Testis (tissue), 2 donors: ENCODE data around the gene RPS6KL1.

Experiments
- POLR2A ChIP-seq: fragments of 450-650 bp; IDR thresholded peaks from one replicate; pipeline ENCODE4 v1.6.1; 2017; ENCODE audit warnings: antibody characterized with exemption, mild to moderate bottlenecking, moderate library complexity
- TF ChIP-seq, protein P1 (sequence below), 3 experiments: fragments of 450-650 bp in 2 of 3; fragments of 200-600 bp in 1 of 3; sonication (generic) in 1 of 3; IDR thresholded peaks; one replicate each; pipeline ENCODE4 v1.5.1; 2016 to 2019; ENCODE audit warnings: antibody characterized with exemption in 3 of 3, mild to moderate bottlenecking in 2 of 3, moderate library complexity in 1 of 3

DNA sequence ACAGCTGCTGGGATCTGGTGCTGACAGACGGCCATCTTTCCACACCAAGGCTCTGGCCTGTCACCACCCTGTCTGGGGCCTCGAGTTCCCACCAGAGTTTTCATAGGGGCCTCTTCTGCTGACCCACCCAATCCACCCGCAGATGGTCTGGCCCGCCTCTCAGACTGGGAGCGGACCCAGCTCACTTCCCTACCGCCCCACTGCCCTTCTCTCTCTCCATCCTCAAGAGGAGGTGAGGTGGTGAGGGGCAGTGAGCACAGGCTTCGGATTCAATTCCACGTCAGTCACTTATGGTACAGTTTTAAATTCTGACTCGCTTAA is 12.3 kb upstream of the RPS6KL1 start:
- no peak for TF ChIP-seq POLR2A
- TF ChIP-seq, protein P1, sequence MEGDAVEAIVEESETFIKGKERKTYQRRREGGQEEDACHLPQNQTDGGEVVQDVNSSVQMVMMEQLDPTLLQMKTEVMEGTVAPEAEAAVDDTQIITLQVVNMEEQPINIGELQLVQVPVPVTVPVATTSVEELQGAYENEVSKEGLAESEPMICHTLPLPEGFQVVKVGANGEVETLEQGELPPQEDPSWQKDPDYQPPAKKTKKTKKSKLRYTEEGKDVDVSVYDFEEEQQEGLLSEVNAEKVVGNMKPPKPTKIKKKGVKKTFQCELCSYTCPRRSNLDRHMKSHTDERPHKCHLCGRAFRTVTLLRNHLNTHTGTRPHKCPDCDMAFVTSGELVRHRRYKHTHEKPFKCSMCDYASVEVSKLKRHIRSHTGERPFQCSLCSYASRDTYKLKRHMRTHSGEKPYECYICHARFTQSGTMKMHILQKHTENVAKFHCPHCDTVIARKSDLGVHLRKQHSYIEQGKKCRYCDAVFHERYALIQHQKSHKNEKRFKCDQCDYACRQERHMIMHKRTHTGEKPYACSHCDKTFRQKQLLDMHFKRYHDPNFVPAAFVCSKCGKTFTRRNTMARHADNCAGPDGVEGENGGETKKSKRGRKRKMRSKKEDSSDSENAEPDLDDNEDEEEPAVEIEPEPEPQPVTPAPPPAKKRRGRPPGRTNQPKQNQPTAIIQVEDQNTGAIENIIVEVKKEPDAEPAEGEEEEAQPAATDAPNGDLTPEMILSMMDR (IDR thresholded peaks at IDR 0.05), result no peak
